ENCODE results near the gene SYCE3. TPM values are rescaled to one million over a fixed set of nuclear protein-coding genes. Genes with fewer than 3 reads are reported as not detected.

SYCE3 gene
- total RNA-seq, 3 donors from 2014 or later = not detected

- ATAC-seq = no peak
- TF ChIP-seq, protein P1, sequence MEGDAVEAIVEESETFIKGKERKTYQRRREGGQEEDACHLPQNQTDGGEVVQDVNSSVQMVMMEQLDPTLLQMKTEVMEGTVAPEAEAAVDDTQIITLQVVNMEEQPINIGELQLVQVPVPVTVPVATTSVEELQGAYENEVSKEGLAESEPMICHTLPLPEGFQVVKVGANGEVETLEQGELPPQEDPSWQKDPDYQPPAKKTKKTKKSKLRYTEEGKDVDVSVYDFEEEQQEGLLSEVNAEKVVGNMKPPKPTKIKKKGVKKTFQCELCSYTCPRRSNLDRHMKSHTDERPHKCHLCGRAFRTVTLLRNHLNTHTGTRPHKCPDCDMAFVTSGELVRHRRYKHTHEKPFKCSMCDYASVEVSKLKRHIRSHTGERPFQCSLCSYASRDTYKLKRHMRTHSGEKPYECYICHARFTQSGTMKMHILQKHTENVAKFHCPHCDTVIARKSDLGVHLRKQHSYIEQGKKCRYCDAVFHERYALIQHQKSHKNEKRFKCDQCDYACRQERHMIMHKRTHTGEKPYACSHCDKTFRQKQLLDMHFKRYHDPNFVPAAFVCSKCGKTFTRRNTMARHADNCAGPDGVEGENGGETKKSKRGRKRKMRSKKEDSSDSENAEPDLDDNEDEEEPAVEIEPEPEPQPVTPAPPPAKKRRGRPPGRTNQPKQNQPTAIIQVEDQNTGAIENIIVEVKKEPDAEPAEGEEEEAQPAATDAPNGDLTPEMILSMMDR (IDR thresholded peaks at IDR 0.05) = no peak
- Histone ChIP-seq H3K36me3 (ENCODE audit: low read depth) (no peaks in the 10 kb centered on the region), H3K4me1 (ENCODE audit: low read depth) (peaks cover 10% of the 10 kb centered on the region), H3K4me3 (no peak overlapping the region), H3K9me3 (no peaks in the 10 kb centered on the region)
- DNase-seq = no peak
- intact Hi-C loops (cut with DNase I, micrococcal nuclease) = no loop called here
Measured at GRCh38 chr22:50584106-50585096, 21.7 kb upstream of the SYCE3 start.

DNA sequence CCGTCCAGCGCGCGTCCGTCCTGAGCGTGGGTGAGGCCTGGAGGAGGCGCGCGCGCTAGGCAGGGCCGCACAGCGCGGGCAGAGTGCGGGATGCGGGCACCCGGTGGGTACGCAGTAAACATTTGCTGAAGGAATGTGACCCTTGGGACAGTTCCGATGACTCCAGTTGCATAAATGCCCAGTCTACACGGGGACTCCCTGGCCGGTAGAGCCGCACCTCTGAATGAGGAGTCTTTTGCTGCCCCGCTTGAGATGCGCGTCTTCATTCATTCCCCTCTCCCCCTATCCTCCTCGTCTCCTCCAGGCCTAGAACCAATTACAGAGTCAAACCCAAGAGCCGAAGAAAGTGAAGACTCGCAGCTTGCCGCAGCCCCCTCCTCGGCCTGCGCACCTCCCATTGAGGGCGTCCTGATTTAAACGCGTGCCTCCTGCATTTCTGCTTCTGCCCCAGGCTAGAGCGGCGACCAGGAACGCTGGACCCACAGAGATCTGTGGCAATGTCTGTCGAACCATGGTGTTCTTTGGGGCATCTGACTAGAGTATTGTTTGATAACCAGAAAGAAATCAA, 20.7 kb upstream of the SYCE3 start:
- Histone ChIP-seq H3K36me3 (ENCODE audit: low read depth) (no peaks in the 10 kb centered on the region), H3K4me3 (peak overlapping the region; percentile 74), H3K4me1 (ENCODE audit: low read depth) (peaks cover 12% of the 10 kb centered on the region), H3K9me3 (no peaks in the 10 kb centered on the region)
- intact Hi-C loops (cut with DNase I, micrococcal nuclease) = no loop called here
- TF ChIP-seq, protein P1 (IDR thresholded peaks at IDR 0.05) = no peak
- peak; percentile 41 for ATAC-seq
- DNase-seq = no peak

DNA sequence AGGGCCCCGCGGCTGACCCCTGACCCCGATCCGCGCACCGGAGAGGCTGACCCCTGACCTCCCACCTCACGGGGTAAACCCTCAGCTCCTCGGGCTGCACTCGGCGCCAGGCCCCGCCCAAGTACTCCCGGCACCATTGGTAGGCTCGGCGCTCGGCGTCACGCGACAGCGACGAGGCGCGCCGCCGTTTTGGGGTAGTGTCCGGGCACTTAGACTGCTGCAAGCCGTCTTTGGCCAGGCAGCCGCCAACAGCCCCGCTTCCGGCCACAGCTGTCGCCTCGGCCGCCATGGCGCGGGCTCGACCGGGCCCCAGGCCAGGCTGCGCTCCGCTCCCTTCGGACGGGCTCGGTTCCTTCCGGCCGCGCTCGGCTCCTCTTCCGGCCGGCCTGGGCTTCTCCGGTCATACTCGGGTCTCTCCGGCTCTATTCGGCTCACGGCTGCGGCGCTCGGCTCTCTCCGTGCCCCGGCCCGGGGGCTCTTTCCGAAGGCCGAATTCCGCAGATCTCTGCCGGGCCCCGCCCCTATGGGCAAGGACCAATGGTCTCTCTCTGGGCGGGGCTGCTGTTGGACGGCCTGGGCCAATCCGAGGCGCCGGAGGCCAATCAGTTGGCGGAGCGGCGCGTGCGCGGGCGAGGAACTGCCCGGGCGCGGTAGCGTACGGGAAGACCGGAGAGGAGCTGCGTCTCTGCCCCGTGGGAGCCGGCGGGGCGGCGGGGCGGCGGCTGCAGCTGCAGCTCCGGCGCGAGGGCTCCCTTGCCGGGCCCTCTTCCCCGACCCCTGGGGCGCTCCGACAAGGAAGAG, 20.0 kb upstream of the SYCE3 start, which contains the start of gene CHKB:
Gene CHKB (minus strand): TSS at position 357 of the 801 bp plus-strand sequence. CDS start 68 bp downstream, at position 289.
- ATAC-seq (peak; percentile 95), DNase-seq (peak; percentile 98 to 99 (median 99))
- peaks cover 12% of the 10 kb centered on the region for H3K4me1 ChIP-seq (ENCODE audit: low read depth)
- H3K4me3 ChIP-seq = peak within 1 kb of the TSS; percentile 74
- intact Hi-C loops (cut with DNase I, micrococcal nuclease) = no loop called here
- TF ChIP-seq, protein P1 (IDR thresholded peaks at IDR 0.05) = no peak
- no peaks in the 10 kb centered on the region for H3K9me3 ChIP-seq
- no peaks in the 10 kb centered on the region for H3K36me3 ChIP-seq (ENCODE audit: low read depth)

DNA sequence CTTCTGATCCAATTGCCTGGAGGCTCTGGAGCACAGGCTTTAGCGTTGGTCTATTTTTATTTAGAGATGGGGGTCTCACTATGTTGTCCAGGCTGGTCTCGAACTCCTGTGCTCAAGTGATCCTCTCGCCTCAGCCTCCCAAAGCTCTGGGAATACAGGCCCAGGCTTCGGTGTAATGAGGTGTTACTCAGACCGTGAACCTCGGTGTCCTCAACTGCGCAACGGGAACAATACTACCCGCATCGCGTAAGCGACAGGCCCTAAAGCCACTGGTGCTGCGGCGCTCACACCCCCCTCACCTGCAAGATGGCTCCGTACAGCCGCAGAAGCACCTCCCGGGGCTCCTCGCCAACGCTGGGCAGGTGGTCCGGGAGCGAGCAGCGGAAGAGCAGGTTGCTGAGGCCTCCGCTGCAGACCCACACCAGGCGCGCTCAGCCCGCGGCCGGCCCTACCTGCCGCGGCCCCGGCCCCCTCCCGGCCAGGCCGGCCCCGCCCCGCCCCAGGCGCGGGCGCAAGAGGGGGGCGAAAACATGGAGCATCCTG, 19.3 kb upstream of the SYCE3 start:
- ATAC-seq = peak; percentile 1

More for the DNA sequence above, 19.3 kb upstream of the SYCE3 start:
- Histone ChIP-seq H3K4me1 (ENCODE audit: low read depth) (peaks cover 12% of the 10 kb centered on the region), H3K4me3 (peak overlapping the region; percentile 74), H3K9me3 (no peaks in the 10 kb centered on the region), H3K36me3 (ENCODE audit: low read depth) (no peaks in the 10 kb centered on the region)
- no peak for DNase-seq
- intact Hi-C loops (cut with DNase I, micrococcal nuclease) = no loop called here
- TF ChIP-seq, protein P1 (IDR thresholded peaks at IDR 0.05) = no peak

All from mucosa of descending colon (tissue), 3 donors.